SK-N-SH (cell line): ENCODE data around the gene S100A10. TPM values are rescaled to one million over a fixed set of nuclear protein-coding genes. Genes with fewer than 3 reads are reported as not detected.

Source experiments
- CTCF ChIA-PET: fragments of 300-600, 350-600 bp; formaldehyde crosslinking; extraction: SDS; loops from one replicate; lab custom pipeline; 2021; lab: Yijun Ruan, JAX
- POLR2A ChIA-PET: fragments of 350-600 bp; sonication (Branson Sonifier 250); formaldehyde crosslinking; extraction: SDS; loops from one replicate; lab custom pipeline; 2020; ENCODE audit warnings: antibody characterized with exemption, inconsistent platforms; lab: Yijun Ruan, JAX
- DNase-seq: peaks from one replicate; pipeline ENCODE4 v3.0.0; 2012
- H2AFZ ChIP-seq: fragments of 200-600 bp; sonication (generic); 2 replicates; pipeline ENCODE4 v1.8.1; 2016; ENCODE audit warnings: antibody characterized with exemption, mild to moderate bottlenecking, low read depth
- H3F3A ChIP-seq: fragments of 200-600 bp; sonication (generic); replicated peaks from 2 replicates; pipeline ENCODE3; 2016; ENCODE audit warnings: antibody characterized with exemption, mild to moderate bottlenecking; ENCODE audit not compliant: insufficient read depth
- H3K27ac ChIP-seq, 2 experiments: fragments of 200-500 bp in 1 of 2; fragments of 200-600 bp in 1 of 2; sonication (Bioruptor generic) in 1 of 2; sonication (generic), shearing (Covaris generic) in 1 of 2; 2 replicates each; pipeline versions ENCODE4 v1.5.1 to v1.6.1; 2014 to 2016; ENCODE audit warnings: low read depth in 2 of 2, inconsistent platforms in 1 of 2, low read length in 1 of 2, mild to moderate bottlenecking in 1 of 2, mixed read lengths in 1 of 2
- H3K27me3 ChIP-seq: fragments of 200-600 bp; sonication (generic), shearing (Covaris generic); 2 replicates; pipeline ENCODE4 v1.6.1; 2016; ENCODE audit warnings: mixed run types; ENCODE audit not compliant: insufficient read depth
- H3K36me3 ChIP-seq, 2 experiments: fragments of 200-500 bp in 1 of 2; fragments of 200-600 bp in 1 of 2; sonication (Bioruptor generic) in 1 of 2; sonication (generic) in 1 of 2; replicated peaks in 1 of 2; 2 replicates each; pipeline versions ENCODE3 to v1.5.1; 2014 to 2016; ENCODE audit warnings: low read length in 1 of 2, mild to moderate bottlenecking in 1 of 2; ENCODE audit not compliant: insufficient read depth in 2 of 2, control insufficient read depth in 1 of 2
- H3K4me1 ChIP-seq, 2 experiments: fragments of 200-500 bp in 1 of 2; fragments of 200-600 bp in 1 of 2; sonication (Bioruptor generic) in 1 of 2; sonication (generic), shearing (Covaris generic) in 1 of 2; 2 replicates each; pipeline versions ENCODE4 v1.5.1 to v1.6.1; 2014 to 2016; ENCODE audit warnings: low read depth in 1 of 2, low read length in 1 of 2, mixed run types in 1 of 2; ENCODE audit not compliant: insufficient read depth in 2 of 2, control insufficient read depth in 1 of 2
- H3K4me2 ChIP-seq: fragments of 200-600 bp; sonication (generic), shearing (Covaris generic); 2 replicates; pipeline ENCODE4 v1.6.1; 2017; ENCODE audit warnings: mixed run types
- H3K4me3 ChIP-seq, 2 experiments: fragments of 200-500 bp in 1 of 2; fragments of 200-600 bp in 1 of 2; sonication (Bioruptor generic) in 1 of 2; sonication (generic), shearing (Covaris generic) in 1 of 2; 2 replicates each; pipeline versions ENCODE4 v1.5.1 to v1.8.1; 2014 to 2016; ENCODE audit warnings: low read depth in 2 of 2, inconsistent platforms in 1 of 2, low read length in 1 of 2, mild to moderate bottlenecking in 1 of 2, mixed read lengths in 1 of 2, moderate library complexity in 1 of 2
- H3K79me2 ChIP-seq: fragments of 200-600 bp; sonication (generic); 2 replicates; pipeline ENCODE4 v1.8.1; 2017; ENCODE audit warnings: mild to moderate bottlenecking; ENCODE audit not compliant: insufficient read depth
- H3K9ac ChIP-seq: fragments of 200-600 bp; sonication (generic); 2 replicates; pipeline ENCODE4 v1.6.1; 2017; ENCODE audit warnings: mixed run types
- H3K9me2 ChIP-seq: fragments of 200-600 bp; sonication (generic); 2 replicates; pipeline ENCODE4 v1.6.1; 2017; ENCODE audit warnings: mixed run types
- H3K9me3 ChIP-seq: fragments of 200-600 bp; sonication (generic); 2 replicates; pipeline ENCODE4 v1.6.1; 2017; ENCODE audit warnings: mixed run types, mild to moderate bottlenecking, moderate library complexity
- H4K20me1 ChIP-seq: fragments of 200-600 bp; sonication (generic); 2 replicates; pipeline ENCODE4 v1.6.1; 2017; ENCODE audit warnings: mild to moderate bottlenecking, mixed run types; ENCODE audit not compliant: insufficient read depth
- CHD2 ChIP-seq: fragments of 150-350 bp; IDR thresholded peaks from 2 replicates; pipeline ENCODE4 v1.6.1; 2018; ENCODE audit warnings: low read length; ENCODE audit not compliant: partially characterized antibody
- CTCF ChIP-seq: fragments of 200-600 bp; sonication (generic); IDR thresholded peaks from 2 replicates; pipeline ENCODE4 v1.6.1; 2017; ENCODE audit warnings: antibody characterized with exemption, mild to moderate bottlenecking, moderate library complexity
- FOXJ3 ChIP-seq: sonication (generic); formaldehyde crosslinking; IDR thresholded peaks from 2 replicates; pipeline ENCODE4 v1.5.1; 2020; ENCODE audit warnings: mild to moderate bottlenecking, missing genetic modification reagents
- FOXM1 ChIP-seq: IDR thresholded peaks from 2 replicates; pipeline ENCODE4 v1.4.0; 2012; ENCODE audit warnings: low read depth, mild to moderate bottlenecking
- GABPA ChIP-seq: IDR thresholded peaks from 2 replicates; pipeline ENCODE4 v1.4.0; 2012; ENCODE audit warnings: low read depth, mild to moderate bottlenecking
- GATA2 ChIP-seq: sonication (generic); formaldehyde crosslinking; IDR thresholded peaks from 2 replicates; pipeline ENCODE4 v1.5.0; 2020; ENCODE audit warnings: mild to moderate bottlenecking, missing genetic modification reagents
- JUND ChIP-seq: IDR thresholded peaks from 2 replicates; pipeline ENCODE4 v1.4.0; 2012
- MEF2A ChIP-seq: IDR thresholded peaks from 2 replicates; pipeline ENCODE4 v1.4.0; 2012; ENCODE audit warnings: low read depth, borderline replicate concordance
- MXI1 ChIP-seq: IDR thresholded peaks from 2 replicates; pipeline ENCODE4 v1.6.1; 2012; ENCODE audit warnings: mild to moderate bottlenecking, low read depth, low read length, improper control_type of control experiment
- POLR2AphosphoS5 ChIP-seq: IDR thresholded peaks from 2 replicates; pipeline ENCODE4 v1.6.1; 2012; ENCODE audit warnings: low read depth, low read length
- SIN3A ChIP-seq: IDR thresholded peaks from 2 replicates; pipeline ENCODE4 v1.6.1; 2012; ENCODE audit warnings: low read depth, mild to moderate bottlenecking, low read length, moderate library complexity, borderline replicate concordance
- TAF1 ChIP-seq: IDR thresholded peaks from 2 replicates; pipeline ENCODE4 v1.6.1; 2012; ENCODE audit warnings: low read depth, mild to moderate bottlenecking, low read length, moderate library complexity, borderline replicate concordance
- TEAD4 ChIP-seq: IDR thresholded peaks from 2 replicates; pipeline ENCODE4 v1.4.0; 2012; ENCODE audit warnings: mild to moderate bottlenecking, borderline replicate concordance; ENCODE audit not compliant: insufficient read depth
- YY1 ChIP-seq: IDR thresholded peaks from 2 replicates; pipeline ENCODE4 v1.4.0; 2012; ENCODE audit warnings: low read depth, mild to moderate bottlenecking
- whole genome bisulfite sequencing: methylation state at CpG from one replicate; pipeline ENCODE4 v1.1.6; 2017; ENCODE audit warnings: low lambda C conversion rate; 5-methylcytosine and 5-hydroxymethylcytosine counted together
- polyA plus RNA-seq, 3 experiments: library from polyadenylated mRNA; depleted of rRNA; stranded (reverse); fragments of >200 nt; gene quantifications; 2 replicates each; pipeline ENCODE4 v1.2.3, GENCODE V29; 2012
- TF ChIP-seq, protein P1 (sequence below): IDR thresholded peaks from 2 replicates; pipeline ENCODE4 v1.4.0; 2012; ENCODE audit warnings: low read depth, borderline replicate concordance

The S100A10 gene
- polyA plus RNA-seq, 1 of the 3 experiments (the other 2 are of a cell fraction) = 161 TPM

GRCh38 chr1:151958959-151959358 is 34.7 kb downstream of the S100A10 start (continued):
- TF ChIP-seq SIN3A (no peak), MEF2A (no peak)
- TF ChIP-seq, all 33 proteins: peak for 0

- no peak for DNase-seq
- Histone ChIP-seq H3F3A (no peaks in the 10 kb centered on the region), H3K27me3 (peaks cover 76% of the 10 kb centered on the region; the same call in 1 of the 2 replicates), H3K4me2 (no peak overlapping the region), H3K4me1 (no peaks in the 10 kb centered on the region), H3K79me2 (no peaks in the 10 kb centered on the region)
- POLR2A ChIA-PET = no interaction called here
- no peak for TF ChIP-seq FOXM1
- TF ChIP-seq CTCF = no peak
- TF ChIP-seq JUND = no peak
- TF ChIP-seq, protein P1, sequence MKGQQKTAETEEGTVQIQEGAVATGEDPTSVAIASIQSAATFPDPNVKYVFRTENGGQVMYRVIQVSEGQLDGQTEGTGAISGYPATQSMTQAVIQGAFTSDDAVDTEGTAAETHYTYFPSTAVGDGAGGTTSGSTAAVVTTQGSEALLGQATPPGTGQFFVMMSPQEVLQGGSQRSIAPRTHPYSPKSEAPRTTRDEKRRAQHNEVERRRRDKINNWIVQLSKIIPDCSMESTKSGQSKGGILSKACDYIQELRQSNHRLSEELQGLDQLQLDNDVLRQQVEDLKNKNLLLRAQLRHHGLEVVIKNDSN = no peak
- no peak for TF ChIP-seq POLR2AphosphoS5
- no peak for TF ChIP-seq FOXJ3 (CRISPR knock-in tag)
- no peak for TF ChIP-seq GABPA
- TF ChIP-seq MXI1 = no peak
- TF ChIP-seq CHD2 = no peak
- no peak for TF ChIP-seq TEAD4
- no peak for TF ChIP-seq GATA2 (CRISPR knock-in tag)
- TF ChIP-seq, all 33 proteins: peak for 0
- no peaks in the 10 kb centered on the region for H3K9me2 ChIP-seq
- CTCF ChIA-PET = no interaction called here
- no peak overlapping the region for H2AFZ ChIP-seq
- no peak overlapping the region for H3K4me3 ChIP-seq
- 16% methylated on average over 3 of the region's 3 CpGs for WGBS
- no peaks in the 10 kb centered on the region for H3K9me3 ChIP-seq
- no peaks in the 10 kb centered on the region for H3K36me3 ChIP-seq
- no peaks in the 10 kb centered on the region for H4K20me1 ChIP-seq
- no peak overlapping the region for H3K27ac ChIP-seq
- H3K9ac ChIP-seq = no peak overlapping the region
Measured at GRCh38 chr1:151956957-151957497, 36.6 kb downstream of the S100A10 start.

DNA sequence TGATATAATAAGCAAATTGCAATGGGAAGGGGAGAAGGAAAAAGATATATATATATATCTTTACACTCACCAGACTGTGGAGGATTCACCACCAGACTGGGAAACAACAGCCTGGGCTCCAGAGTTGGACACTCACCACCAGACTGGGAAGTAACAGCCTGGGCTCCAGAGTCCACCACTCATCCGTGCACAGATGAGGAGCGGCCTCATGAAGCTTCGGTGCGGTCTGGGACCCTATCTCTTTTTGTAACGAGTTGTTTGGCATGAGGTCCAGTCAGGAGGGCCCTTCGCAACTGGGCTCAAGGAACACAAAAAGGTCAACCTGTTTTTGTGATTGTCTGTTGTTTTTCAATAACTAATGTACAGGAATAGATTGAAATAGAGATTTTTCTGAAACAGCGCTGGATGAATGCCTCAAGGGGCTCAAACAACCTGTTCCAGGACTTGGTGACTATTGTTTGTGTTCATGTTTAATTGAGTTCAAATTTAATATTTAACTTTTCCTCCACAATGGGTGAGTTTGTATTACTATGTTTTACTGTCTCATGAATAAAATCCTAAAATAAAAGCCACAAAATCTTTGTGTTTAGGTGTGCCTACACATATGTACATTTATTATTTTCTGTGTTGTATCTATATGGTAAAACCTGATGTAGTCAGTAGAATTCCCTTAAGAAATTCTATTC is 40.1 kb downstream of the S100A10 start:
- POLR2A ChIA-PET = no interaction called here
- Histone ChIP-seq H3F3A (no peaks in the 10 kb centered on the region), H3K27me3 (peaks cover 62% of the 10 kb centered on the region; the same call in 1 of the 2 replicates), H3K4me3 (no peak overlapping the region), H2AFZ (no peak overlapping the region), H3K36me3 (no peaks in the 10 kb centered on the region), H3K9ac (no peak overlapping the region), H3K27ac (no peak overlapping the region), H3K9me2 (no peaks in the 10 kb centered on the region), H4K20me1 (no peaks in the 10 kb centered on the region), H3K4me1 (no peaks in the 10 kb centered on the region), H3K4me2 (no peak overlapping the region), H3K79me2 (no peaks in the 10 kb centered on the region), H3K9me3 (no peaks in the 10 kb centered on the region)
- CTCF ChIA-PET = interaction anchor here (0.8 to 1.6 kb wide), 3 partner anchors 20 to 60 kb away, joined by 3 to 8 read pairs (median 5); no protein-coding TSS in a partner anchor
- no peak for DNase-seq
- 25% methylated on average over 7 of the region's 7 CpGs for WGBS
- TF ChIP-seq TAF1 = no peak
- TF ChIP-seq GABPA = no peak
- no peak for TF ChIP-seq GATA2 (CRISPR knock-in tag)
- no peak for TF ChIP-seq CTCF
- no peak for TF ChIP-seq YY1
- no peak for TF ChIP-seq MEF2A
- TF ChIP-seq MXI1 = no peak
